WERI-Rb-1 (cell line): Measurements from ENCODE around the gene FCHSD2.

ENCODE experiments used
- DNase-seq: peaks from one replicate; pipeline ENCODE4 v3.0.0-alpha.2; 2020
- H3K27ac ChIP-seq: fragments of 250-450 bp; sonication (Bioruptor Pico); 2 replicates; pipeline ENCODE4 v1.5.1; 2020; ENCODE audit warnings: mild to moderate bottlenecking, moderate library complexity
- H3K27me3 ChIP-seq: fragments of 250-450 bp; sonication (Bioruptor Pico); 2 replicates; pipeline ENCODE4 v1.5.1; 2021; ENCODE audit warnings: mild to moderate bottlenecking, low read depth, moderate library complexity; ENCODE audit not compliant: insufficient read depth, severe bottlenecking
- H3K36me3 ChIP-seq: fragments of 250-450 bp; sonication (Bioruptor Pico); 2 replicates; pipeline ENCODE4 v1.5.1; 2020; ENCODE audit warnings: mild to moderate bottlenecking, moderate library complexity
- H3K4me3 ChIP-seq: 2 replicates; pipeline ENCODE4 v1.5.1; 2011; ENCODE audit warnings: low read depth, mild to moderate bottlenecking, control low read depth, low read length
- H3K9me3 ChIP-seq: fragments of 250-450 bp; sonication (Bioruptor Pico); 2 replicates; pipeline ENCODE4 v1.5.1; 2021; ENCODE audit warnings: mild to moderate bottlenecking, moderate library complexity; ENCODE audit not compliant: severe bottlenecking
- TF ChIP-seq, protein P1 (sequence below): IDR thresholded peaks from 2 replicates; pipeline ENCODE4 v1.5.1; 2011; ENCODE audit warnings: low read depth, mild to moderate bottlenecking, control low read depth, inconsistent platforms, low read length

The FCHSD2 gene

GRCh38 chr11:72958791-72959190 lies 183.3 kb downstream of the FCHSD2 start:
- no peak overlapping the region for H3K27ac ChIP-seq
- H3K27me3 ChIP-seq, result no peaks in the 10 kb centered on the region
- DNase-seq, result no peak
- TF ChIP-seq, protein P1, sequence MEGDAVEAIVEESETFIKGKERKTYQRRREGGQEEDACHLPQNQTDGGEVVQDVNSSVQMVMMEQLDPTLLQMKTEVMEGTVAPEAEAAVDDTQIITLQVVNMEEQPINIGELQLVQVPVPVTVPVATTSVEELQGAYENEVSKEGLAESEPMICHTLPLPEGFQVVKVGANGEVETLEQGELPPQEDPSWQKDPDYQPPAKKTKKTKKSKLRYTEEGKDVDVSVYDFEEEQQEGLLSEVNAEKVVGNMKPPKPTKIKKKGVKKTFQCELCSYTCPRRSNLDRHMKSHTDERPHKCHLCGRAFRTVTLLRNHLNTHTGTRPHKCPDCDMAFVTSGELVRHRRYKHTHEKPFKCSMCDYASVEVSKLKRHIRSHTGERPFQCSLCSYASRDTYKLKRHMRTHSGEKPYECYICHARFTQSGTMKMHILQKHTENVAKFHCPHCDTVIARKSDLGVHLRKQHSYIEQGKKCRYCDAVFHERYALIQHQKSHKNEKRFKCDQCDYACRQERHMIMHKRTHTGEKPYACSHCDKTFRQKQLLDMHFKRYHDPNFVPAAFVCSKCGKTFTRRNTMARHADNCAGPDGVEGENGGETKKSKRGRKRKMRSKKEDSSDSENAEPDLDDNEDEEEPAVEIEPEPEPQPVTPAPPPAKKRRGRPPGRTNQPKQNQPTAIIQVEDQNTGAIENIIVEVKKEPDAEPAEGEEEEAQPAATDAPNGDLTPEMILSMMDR, result no peak
- no peaks in the 10 kb centered on the region for H3K9me3 ChIP-seq
- no peak overlapping the region for H3K4me3 ChIP-seq
- no peaks in the 10 kb centered on the region for H3K36me3 ChIP-seq

DNA sequence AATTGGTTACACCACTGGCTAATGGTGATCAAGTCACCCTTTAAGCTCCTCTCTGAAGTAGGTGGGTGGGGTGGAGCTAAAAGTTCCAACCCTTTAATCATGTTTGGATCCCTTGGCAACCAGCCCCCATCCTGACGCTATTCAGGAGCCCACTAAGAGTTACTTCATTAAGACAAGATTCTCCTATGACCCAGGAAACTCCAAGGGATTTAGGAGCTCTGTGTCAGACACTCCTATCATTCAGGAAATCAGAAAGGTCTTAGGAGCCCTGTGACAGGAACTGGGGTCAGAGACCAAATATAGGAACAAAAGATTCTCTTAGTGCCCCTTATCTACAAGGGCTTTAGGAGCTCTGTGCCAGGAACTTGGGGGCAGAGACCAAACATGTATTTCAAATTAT lies 186.7 kb downstream of the FCHSD2 start:
- DNase-seq, result no peak
- no peaks in the 10 kb centered on the region for H3K27me3 ChIP-seq
- TF ChIP-seq, protein P1, result no peak
- no peaks in the 10 kb centered on the region for H3K36me3 ChIP-seq
- no peak overlapping the region for H3K27ac ChIP-seq
- no peak overlapping the region for H3K4me3 ChIP-seq
- H3K9me3 ChIP-seq, result no peaks in the 10 kb centered on the region

- Histone ChIP-seq H3K9me3 (no peaks in the 10 kb centered on the region), H3K4me3 (no peak overlapping the region), H3K27ac (no peak overlapping the region), H3K27me3 (no peaks in the 10 kb centered on the region), H3K36me3 (no peaks in the 10 kb centered on the region)
- no peak for DNase-seq
- TF ChIP-seq, protein P1, result no peak
Measured at GRCh38 chr11:72954860-72955259, 187.3 kb downstream of the FCHSD2 start.

DNA sequence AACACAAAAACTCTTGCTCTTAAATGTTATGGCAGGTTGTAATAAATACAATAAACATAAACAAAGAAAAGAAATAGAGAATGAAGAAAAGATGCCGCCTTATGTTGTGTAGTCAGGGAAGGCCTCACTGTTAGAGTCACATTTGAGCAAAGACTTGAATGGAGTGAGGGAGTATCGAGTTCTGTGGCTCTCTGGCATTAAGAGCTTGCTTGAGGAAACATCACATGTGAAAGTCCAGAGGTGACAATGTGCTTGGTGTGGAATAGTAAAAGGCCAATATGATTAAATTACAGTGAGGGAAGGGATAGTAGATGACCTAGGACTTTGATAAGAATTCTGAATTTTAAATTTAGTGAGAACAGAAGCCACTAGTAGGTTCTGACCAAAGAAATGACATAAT lies 188.5 kb downstream of the FCHSD2 start:
- Histone ChIP-seq H3K27ac (no peak overlapping the region), H3K27me3 (no peaks in the 10 kb centered on the region), H3K4me3 (no peak overlapping the region), H3K9me3 (no peaks in the 10 kb centered on the region), H3K36me3 (no peaks in the 10 kb centered on the region)
- no peak for DNase-seq
- TF ChIP-seq, protein P1, result no peak

DNA sequence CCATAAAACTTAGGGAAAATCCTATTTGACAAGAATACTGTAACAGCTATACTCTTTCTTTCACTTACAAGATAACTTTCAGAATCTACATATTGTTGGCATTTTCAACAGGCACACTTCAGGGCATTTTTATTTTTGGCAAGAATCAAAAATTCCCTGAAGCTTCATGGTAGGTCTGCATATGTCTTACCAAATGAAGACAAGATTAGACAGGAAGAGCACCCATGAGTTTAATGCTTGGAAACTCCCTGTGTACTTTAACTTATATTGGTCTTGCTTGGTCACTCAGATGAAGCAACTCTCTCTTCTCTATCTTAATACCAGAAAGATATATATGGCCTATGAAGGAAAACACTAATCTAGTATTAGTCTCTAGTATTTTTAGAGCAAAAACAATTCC lies 190.2 kb downstream of the FCHSD2 start:
- H3K27ac ChIP-seq, result no peak overlapping the region
- no peaks in the 10 kb centered on the region for H3K9me3 ChIP-seq
- DNase-seq, result no peak
- no peaks in the 10 kb centered on the region for H3K27me3 ChIP-seq
- TF ChIP-seq, protein P1, result no peak
- H3K36me3 ChIP-seq, result no peaks in the 10 kb centered on the region
- H3K4me3 ChIP-seq, result no peak overlapping the region

- no peak for DNase-seq
- Histone ChIP-seq H3K27ac (no peak overlapping the region), H3K36me3 (no peaks in the 10 kb centered on the region), H3K4me3 (no peak overlapping the region), H3K9me3 (no peaks in the 10 kb centered on the region), H3K27me3 (no peaks in the 10 kb centered on the region)
- TF ChIP-seq, protein P1, result no peak
Measured at GRCh38 chr11:72951193-72951592, 190.9 kb downstream of the FCHSD2 start.
